ENCODE results near the gene CHCHD5.
"Not testable (repeated sequence)": the region's sequence is repeated elsewhere in the genome, so short reads cannot be mapped to it uniquely, and the experiment has no call there.

CHCHD5 gene

GRCh38 chr2:112601754-112602153, 17.3 kb downstream of the CHCHD5 start:
- DNase-seq (ENCODE audit: low read depth), result no peak
- no peak for TF ChIP-seq CTCF (IDR thresholded peaks at IDR 0.05; ENCODE audit: low read depth, low read length, missing control alignments)
- H3K4me3 ChIP-seq (ENCODE audit: low read depth, low read length), result no peak overlapping the region

GRCh38 chr2:112602917-112603316, 18.5 kb downstream of the CHCHD5 start:
- no peak for TF ChIP-seq CTCF (IDR thresholded peaks at IDR 0.05; ENCODE audit: low read depth, low read length, missing control alignments)
- no peak for DNase-seq (ENCODE audit: low read depth)
- no peak overlapping the region for H3K4me3 ChIP-seq (ENCODE audit: low read depth, low read length)

- H3K4me3 ChIP-seq (ENCODE audit: low read depth, low read length), result no peak overlapping the region
- TF ChIP-seq CTCF (IDR thresholded peaks at IDR 0.05; ENCODE audit: low read depth, low read length, missing control alignments), result no peak
- DNase-seq (ENCODE audit: low read depth), result no peak
Measured at GRCh38 chr2:112603731-112604130, 19.3 kb downstream of the CHCHD5 start.

GRCh38 chr2:112604952-112605351, 20.5 kb downstream of the CHCHD5 start:
- H3K4me3 ChIP-seq (ENCODE audit: low read depth, low read length), result no peak overlapping the region
- no peak for TF ChIP-seq CTCF (IDR thresholded peaks at IDR 0.05; ENCODE audit: low read depth, low read length, missing control alignments)
- no peak for DNase-seq (ENCODE audit: low read depth)

GRCh38 chr2:112605926-112606325, 21.5 kb downstream of the CHCHD5 start:
- H3K4me3 ChIP-seq (ENCODE audit: low read depth, low read length), result no peak overlapping the region
- no peak for DNase-seq (ENCODE audit: low read depth)
- no peak for TF ChIP-seq CTCF (IDR thresholded peaks at IDR 0.05; ENCODE audit: low read depth, low read length, missing control alignments)

GRCh38 chr2:112606547-112606946, 22.1 kb downstream of the CHCHD5 start:
- TF ChIP-seq CTCF (IDR thresholded peaks at IDR 0.05; ENCODE audit: low read depth, low read length, missing control alignments), result no peak
- DNase-seq (ENCODE audit: low read depth), result no peak
- H3K4me3 ChIP-seq (ENCODE audit: low read depth, low read length), result no peak overlapping the region

- no peak for TF ChIP-seq CTCF (IDR thresholded peaks at IDR 0.05; ENCODE audit: low read depth, low read length, missing control alignments)
- no peak overlapping the region for H3K4me3 ChIP-seq (ENCODE audit: low read depth, low read length)
- DNase-seq (ENCODE audit: low read depth), result no peak
Measured at GRCh38 chr2:112607680-112608438, 23.4 kb downstream of the CHCHD5 start.

- H3K4me3 ChIP-seq (ENCODE audit: low read depth, low read length); DNase-seq (ENCODE audit: low read depth): not testable (repeated sequence)
Measured at GRCh38 chr2:112609320-112609719, 24.9 kb downstream of the CHCHD5 start.

GRCh38 chr2:112612283-112612682, 27.9 kb downstream of the CHCHD5 start:
- DNase-seq (ENCODE audit: low read depth); H3K4me3 ChIP-seq (ENCODE audit: low read depth, low read length): not testable (repeated sequence)

Data from GM12864 (cell line).